ENCODE data around the gene MISP.

Gene MISP

DNA sequence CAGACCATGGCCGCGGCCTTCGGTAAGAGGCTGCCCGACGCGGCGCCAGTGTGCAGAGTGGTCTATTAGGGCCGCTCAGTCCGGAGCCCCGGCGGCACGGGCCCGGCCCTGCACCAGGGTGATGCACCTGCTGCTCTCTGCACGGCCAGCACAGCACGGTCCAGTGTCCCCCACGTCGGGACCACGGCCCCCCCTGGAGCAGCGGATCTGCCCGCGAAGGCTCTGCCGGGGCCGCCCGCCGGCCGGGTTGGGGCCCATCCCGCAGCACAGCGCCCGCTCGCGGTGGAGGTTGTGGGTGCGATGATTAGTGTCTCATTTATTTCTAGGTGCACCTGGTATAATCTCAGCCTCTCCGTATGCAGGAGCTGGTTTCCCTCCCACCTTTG lies 54.2 kb downstream of the MISP start:
- DNase-seq (ENCODE audit: low spot score) = peak; percentile 46
- TF ChIP-seq, protein P1, sequence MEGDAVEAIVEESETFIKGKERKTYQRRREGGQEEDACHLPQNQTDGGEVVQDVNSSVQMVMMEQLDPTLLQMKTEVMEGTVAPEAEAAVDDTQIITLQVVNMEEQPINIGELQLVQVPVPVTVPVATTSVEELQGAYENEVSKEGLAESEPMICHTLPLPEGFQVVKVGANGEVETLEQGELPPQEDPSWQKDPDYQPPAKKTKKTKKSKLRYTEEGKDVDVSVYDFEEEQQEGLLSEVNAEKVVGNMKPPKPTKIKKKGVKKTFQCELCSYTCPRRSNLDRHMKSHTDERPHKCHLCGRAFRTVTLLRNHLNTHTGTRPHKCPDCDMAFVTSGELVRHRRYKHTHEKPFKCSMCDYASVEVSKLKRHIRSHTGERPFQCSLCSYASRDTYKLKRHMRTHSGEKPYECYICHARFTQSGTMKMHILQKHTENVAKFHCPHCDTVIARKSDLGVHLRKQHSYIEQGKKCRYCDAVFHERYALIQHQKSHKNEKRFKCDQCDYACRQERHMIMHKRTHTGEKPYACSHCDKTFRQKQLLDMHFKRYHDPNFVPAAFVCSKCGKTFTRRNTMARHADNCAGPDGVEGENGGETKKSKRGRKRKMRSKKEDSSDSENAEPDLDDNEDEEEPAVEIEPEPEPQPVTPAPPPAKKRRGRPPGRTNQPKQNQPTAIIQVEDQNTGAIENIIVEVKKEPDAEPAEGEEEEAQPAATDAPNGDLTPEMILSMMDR (IDR thresholded peaks at IDR 0.05; ENCODE audit: extremely low read depth, missing control alignments) = no peak

DNA sequence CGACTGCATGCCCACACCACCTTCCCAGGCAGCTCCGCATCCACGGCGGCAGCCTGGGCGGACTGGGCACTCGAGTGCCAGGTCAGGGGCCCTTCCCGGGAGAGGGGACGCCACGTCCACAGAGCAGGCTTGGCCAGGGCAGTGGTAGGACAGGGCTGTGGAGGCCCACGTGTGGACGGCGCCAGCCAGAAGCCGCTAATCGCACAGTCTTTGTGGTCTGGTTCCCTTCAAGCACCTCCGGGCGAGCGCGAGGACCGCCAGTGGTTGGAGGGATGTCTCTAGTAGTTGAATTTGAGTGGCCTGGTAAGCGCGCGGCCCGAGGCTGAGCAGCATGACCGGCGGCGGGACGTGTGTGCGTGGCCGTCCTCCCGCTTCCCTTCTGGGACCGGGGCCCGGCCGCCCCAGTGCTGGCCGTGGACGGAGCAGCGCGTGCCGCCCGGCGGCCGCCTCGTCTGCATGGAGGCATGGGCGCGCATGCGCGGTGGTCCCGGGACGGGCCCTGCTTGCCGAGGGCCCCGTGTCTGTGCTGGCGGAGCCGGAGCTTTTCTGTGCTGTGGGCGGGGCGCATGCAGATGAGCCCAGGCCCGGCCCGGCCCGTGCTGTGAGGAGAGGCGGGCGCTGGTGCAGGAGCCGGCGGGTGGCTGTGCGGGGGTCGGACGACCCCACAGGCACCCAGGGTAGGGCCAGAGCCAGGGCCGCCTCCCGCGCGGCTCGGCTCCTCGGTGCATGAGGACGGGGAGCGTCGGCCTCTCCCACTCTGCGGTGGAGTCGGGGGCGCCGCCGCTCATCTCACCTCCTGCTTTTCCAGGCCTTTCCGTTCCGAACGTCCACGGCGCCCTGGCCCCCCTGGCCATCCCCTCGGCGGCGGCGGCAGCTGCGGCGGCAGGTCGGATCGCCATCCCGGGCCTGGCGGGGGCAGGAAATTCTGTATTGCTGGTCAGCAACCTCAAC lies 55.0 kb downstream of the MISP start:
- peak; percentile 40 for DNase-seq (ENCODE audit: low spot score)

DNA sequence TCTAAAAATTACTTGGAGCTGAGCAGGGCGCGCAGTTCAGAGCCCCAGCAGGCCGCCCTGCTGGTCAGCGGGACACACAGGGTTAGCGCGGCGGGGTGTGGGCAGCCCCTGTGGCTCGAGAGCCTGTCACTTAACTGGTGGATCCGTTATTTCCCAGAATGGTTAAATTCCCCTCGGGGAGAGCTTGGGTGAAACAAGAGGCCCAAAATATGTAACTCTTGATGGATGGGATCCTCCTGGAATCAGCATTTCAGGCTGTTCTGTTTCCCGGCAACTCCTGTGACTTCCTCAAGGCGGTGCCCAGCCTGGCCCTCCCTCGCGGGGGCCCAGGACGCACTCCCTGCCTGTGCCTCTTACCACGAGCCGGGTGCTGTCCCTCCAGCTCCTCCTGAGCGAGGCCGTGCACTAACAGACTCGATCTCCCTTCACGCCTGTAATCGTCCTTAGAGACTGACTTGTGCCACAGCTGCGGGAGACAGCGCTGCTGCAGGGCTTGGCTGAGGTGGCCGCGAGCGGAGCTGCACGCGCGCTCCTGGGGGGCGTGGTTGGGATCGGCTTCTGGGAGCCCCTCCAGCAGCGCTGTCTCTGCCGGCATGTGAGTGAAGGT lies 56.0 kb downstream of the MISP start:
- DNase-seq (ENCODE audit: low spot score) = no peak
- TF ChIP-seq, protein P1 (IDR thresholded peaks at IDR 0.05; ENCODE audit: extremely low read depth, missing control alignments) = no peak

More for the DNA sequence above, 55.0 kb downstream of the MISP start:
- TF ChIP-seq, protein P1 (IDR thresholded peaks at IDR 0.05; ENCODE audit: extremely low read depth, missing control alignments) = no peak

DNA sequence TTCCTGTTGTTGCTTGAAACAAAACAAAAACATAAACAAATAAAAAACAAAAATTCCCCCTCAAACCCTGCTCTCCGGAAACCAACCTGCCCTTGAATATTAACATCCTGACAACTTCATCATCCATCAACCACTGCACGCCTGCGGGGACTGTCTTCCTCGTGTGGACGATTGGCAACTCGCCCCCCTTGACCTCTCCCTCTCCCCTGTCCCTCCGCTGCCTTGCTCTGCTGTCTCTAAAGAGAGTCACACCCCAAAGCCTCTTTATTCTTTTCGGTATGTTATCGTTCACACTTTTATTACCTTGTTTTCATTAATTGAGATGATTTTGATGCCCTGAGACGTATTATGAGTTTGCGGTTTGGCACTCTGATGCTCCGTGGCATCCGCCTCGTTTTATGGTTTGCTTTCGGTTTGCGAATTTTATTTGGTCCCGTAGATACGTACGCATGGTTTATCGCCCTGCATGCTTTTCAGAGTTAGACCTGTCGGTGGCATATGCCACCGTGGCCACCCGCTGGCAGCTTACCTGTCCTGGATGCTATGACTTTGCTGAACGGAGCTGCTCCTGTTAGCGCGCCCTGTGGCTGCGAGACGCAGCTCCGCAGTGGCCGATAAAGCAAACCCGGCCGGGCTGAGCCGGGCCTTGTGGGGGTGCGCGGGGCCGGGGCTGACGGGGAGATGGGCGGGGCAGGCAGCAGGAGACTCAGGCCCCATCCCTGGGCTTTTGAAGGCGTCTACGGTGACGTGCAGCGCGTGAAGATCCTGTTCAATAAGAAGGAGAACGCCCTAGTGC lies 56.9 kb downstream of the MISP start:
- TF ChIP-seq, protein P1 (IDR thresholded peaks at IDR 0.05; ENCODE audit: extremely low read depth, missing control alignments) = no peak
- no peak for DNase-seq (ENCODE audit: low spot score)

DNA sequence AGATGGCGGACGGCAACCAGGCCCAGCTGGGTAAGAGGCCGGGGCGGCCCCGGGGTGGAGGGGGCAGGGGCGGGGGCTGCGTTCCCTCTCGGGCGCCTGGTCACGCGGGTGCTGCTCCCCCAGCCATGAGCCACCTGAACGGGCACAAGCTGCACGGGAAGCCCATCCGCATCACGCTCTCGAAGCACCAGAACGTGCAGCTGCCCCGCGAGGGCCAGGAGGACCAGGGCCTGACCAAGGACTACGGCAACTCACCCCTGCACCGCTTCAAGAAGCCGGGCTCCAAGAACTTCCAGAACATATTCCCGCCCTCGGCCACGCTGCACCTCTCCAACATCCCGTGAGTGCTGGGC lies 57.5 kb downstream of the MISP start:
- DNase-seq (ENCODE audit: low spot score) = no peak
- TF ChIP-seq, protein P1 (IDR thresholded peaks at IDR 0.05; ENCODE audit: extremely low read depth, missing control alignments) = no peak

DNA sequence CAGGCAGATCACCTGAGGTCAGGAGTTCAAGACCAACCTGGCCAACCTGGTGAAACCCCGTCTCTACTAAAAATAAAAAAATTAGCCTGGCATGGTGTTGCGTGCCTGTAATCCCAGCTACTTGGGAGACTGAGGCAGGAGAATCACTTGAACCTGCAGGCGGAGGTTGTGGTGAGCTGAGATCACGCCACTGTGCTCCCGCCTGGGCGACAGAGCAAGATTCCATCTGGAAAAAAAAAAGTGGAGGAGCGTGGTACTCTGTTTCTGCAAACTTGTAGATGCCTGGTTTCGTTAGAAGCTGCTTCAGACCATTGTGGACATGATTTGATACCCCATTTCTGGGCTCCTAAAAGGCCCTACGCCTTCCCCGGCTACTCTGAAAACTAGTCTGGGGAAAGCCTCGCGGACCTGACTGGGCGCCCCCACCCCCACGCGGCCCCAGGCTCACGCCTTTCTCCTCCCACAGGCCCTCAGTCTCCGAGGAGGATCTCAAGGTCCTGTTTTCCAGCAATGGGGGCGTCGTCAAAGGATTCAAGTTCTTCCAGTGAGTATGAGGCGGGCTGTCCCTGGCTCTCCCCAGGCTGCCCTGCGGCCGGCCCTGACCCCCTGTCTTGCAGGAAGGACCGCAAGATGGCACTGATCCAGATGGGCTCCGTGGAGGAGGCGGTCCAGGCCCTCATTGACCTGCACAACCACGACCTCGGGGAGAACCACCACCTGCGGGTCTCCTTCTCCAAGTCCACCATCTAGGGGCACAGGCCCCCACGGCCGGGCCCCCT lies 59.4 kb downstream of the MISP start:
- TF ChIP-seq, protein P1 (IDR thresholded peaks at IDR 0.05; ENCODE audit: extremely low read depth, missing control alignments) = no peak
- peak; percentile 27 for DNase-seq (ENCODE audit: low spot score)

Measured in GM20000 (cell line).